ENCODE measurements around the gene FBN1.

FBN1 gene

GRCh38 chr15:48645558-48646330 is at the start of gene FBN1:
FBN1 (minus strand) TSS chr15:48645709; CDS start chr15:48644769, 940 bp downstream.
- no peak for DNase-seq

- DNase-seq = no peak
Measured at GRCh38 chr15:48693484-48693883, 48.0 kb upstream of the FBN1 start.

- no peak for DNase-seq
Measured at GRCh38 chr15:48688493-48688892, 43.0 kb upstream of the FBN1 start.

GRCh38 chr15:48683991-48684765 is 38.7 kb upstream of the FBN1 start:
- no peak for DNase-seq

GRCh38 chr15:48682942-48683651 is 37.6 kb upstream of the FBN1 start:
- DNase-seq = no peak

GRCh38 chr15:48681353-48681752 is 35.8 kb upstream of the FBN1 start:
- no peak for DNase-seq

GRCh38 chr15:48680841-48681240 is 35.3 kb upstream of the FBN1 start:
- DNase-seq = no peak

GRCh38 chr15:48679952-48680351 is 34.4 kb upstream of the FBN1 start:
- no peak for DNase-seq

GRCh38 chr15:48678851-48679250 is 33.3 kb upstream of the FBN1 start:
- DNase-seq = no peak

- no peak for DNase-seq
Measured at GRCh38 chr15:48677821-48678220, 32.3 kb upstream of the FBN1 start.

- DNase-seq = no peak
Measured at GRCh38 chr15:48675436-48675835, 29.9 kb upstream of the FBN1 start.

GRCh38 chr15:48674876-48675275 is 29.4 kb upstream of the FBN1 start:
- DNase-seq = no peak

GRCh38 chr15:48672206-48672605 is 26.7 kb upstream of the FBN1 start:
- no peak for DNase-seq

GRCh38 chr15:48671103-48672022 is 25.9 kb upstream of the FBN1 start:
- DNase-seq = no peak

- no peak for DNase-seq
Measured at GRCh38 chr15:48667701-48668100, 22.2 kb upstream of the FBN1 start.

- DNase-seq = no peak
Measured at GRCh38 chr15:48664436-48664835, 18.9 kb upstream of the FBN1 start.

- DNase-seq = no peak
Measured at GRCh38 chr15:48657950-48658591, 12.6 kb upstream of the FBN1 start.

- DNase-seq = no peak
Measured at GRCh38 chr15:48654801-48655200, 9.3 kb upstream of the FBN1 start.

GRCh38 chr15:48653913-48654670 is 8.6 kb upstream of the FBN1 start:
- no peak for DNase-seq

GRCh38 chr15:48653216-48653615 is 7.7 kb upstream of the FBN1 start:
- DNase-seq = no peak

GRCh38 chr15:48652510-48653076 is 7.1 kb upstream of the FBN1 start:
- DNase-seq = no peak
